ENCODE results near the gene GARIN5A. TPM values are rescaled to one million over a fixed set of nuclear protein-coding genes. Genes with fewer than 3 reads are reported as not detected.

GARIN5A gene
- total and polyA plus RNA-seq, 9 of the 15 experiments (the other 6 are each of a cell fraction or from before 2014, with no cell fraction given), result 0.10 to 0.82 (median 0.23) TPM; not detected in 2

DNA sequence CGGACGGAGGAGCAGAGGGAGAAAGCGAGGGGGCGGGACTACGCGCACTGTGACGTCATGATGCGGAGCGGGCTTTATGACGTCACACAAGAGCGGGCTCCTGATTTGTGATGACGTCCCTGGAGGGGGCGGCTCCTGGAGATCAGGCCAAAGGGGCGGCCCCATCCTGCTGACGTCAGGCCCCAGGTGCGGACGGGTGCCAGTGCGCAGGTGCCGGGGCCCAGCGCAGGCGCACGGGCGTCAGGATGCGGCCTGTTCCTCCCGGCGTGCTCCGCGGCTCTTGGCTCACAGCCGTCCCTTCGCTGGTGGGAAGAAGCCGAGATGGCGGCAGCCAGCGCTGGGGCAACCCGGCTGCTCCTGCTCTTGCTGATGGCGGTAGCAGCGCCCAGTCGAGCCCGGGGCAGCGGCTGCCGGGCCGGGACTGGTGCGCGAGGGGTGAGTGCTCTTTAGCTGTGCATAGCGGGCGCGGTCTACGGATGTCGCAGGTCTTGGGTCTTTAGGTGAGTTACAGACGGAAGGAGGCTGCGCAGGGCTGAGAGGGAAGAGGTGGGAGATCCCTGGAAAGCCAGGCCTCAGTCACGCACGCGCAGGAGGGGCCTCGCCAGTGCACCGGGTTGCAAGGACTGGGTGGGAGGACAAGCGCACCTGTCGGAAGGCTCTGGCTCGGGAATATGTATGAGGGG is at the start of gene GARIN5A, which contains the start of gene EMC10 (continued):
- TF ChIP-seq YY1 (IDR thresholded peaks at IDR 0.05; ENCODE audit: borderline replicate concordance in 1 of 3, control insufficient read depth in 1 of 3, extremely low read depth in 1 of 3, insufficient read depth in 3 of 3, insufficient read length in 1 of 3, insufficient replicate concordance in 2 of 3, low read depth in 1 of 3, low read length in 2 of 3) (peak; percentile 60 to 88 (median 87)), NR1H2 (CRISPR knock-in tag; IDR thresholded peaks at IDR 0.05) (no peak), RBM39 (optimal IDR thresholded peaks at IDR 0.05; ENCODE audit: low read depth, low read length) (no peak), MCM3 (IDR thresholded peaks at IDR 0.05) (no peak), PYGO2 (tag; IDR thresholded peaks at IDR 0.05) (no peak), TAF15 (IDR thresholded peaks at IDR 0.05; ENCODE audit: low read depth, low read length) (no peak), ZNF217 (CRISPR knock-in tag; IDR thresholded peaks at IDR 0.05) (no peak), ZNF174 (CRISPR knock-in tag; IDR thresholded peaks at IDR 0.05) (no peak), ETV1 (tag; conservative IDR thresholded peaks at IDR 0.05; ENCODE audit: low read depth) (no peak)
- TF ChIP-seq, protein P1, sequence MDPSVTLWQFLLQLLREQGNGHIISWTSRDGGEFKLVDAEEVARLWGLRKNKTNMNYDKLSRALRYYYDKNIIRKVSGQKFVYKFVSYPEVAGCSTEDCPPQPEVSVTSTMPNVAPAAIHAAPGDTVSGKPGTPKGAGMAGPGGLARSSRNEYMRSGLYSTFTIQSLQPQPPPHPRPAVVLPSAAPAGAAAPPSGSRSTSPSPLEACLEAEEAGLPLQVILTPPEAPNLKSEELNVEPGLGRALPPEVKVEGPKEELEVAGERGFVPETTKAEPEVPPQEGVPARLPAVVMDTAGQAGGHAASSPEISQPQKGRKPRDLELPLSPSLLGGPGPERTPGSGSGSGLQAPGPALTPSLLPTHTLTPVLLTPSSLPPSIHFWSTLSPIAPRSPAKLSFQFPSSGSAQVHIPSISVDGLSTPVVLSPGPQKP (CRISPR knock-in tag; IDR thresholded peaks at IDR 0.05), result no peak
- TF ChIP-seq, protein P2, sequence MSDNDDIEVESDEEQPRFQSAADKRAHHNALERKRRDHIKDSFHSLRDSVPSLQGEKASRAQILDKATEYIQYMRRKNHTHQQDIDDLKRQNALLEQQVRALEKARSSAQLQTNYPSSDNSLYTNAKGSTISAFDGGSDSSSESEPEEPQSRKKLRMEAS (CRISPR knock-in tag; IDR thresholded peaks at IDR 0.05), result peak; percentile 70
- TF ChIP-seq, protein P3, sequence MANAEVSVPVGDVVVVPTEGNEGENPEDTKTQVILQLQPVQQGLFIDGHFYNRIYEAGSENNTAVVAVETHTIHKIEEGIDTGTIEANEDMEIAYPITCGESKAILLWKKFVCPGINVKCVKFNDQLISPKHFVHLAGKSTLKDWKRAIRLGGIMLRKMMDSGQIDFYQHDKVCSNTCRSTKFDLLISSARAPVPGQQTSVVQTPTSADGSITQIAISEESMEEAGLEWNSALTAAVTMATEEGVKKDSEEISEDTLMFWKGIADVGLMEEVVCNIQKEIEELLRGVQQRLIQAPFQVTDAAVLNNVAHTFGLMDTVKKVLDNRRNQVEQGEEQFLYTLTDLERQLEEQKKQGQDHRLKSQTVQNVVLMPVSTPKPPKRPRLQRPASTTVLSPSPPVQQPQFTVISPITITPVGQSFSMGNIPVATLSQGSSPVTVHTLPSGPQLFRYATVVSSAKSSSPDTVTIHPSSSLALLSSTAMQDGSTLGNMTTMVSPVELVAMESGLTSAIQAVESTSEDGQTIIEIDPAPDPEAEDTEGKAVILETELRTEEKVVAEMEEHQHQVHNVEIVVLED (CRISPR knock-in tag; IDR thresholded peaks at IDR 0.05), result peak; percentile 56; the same call in 1 of the 2 replicates
